Measurements from ENCODE around the gene FAM228A. TPM values are rescaled to one million over a fixed set of nuclear protein-coding genes. Genes with fewer than 3 reads are reported as not detected.

The FAM228A gene
- total RNA-seq, 1 experiment from 2014 or later, result not detected

DNA sequence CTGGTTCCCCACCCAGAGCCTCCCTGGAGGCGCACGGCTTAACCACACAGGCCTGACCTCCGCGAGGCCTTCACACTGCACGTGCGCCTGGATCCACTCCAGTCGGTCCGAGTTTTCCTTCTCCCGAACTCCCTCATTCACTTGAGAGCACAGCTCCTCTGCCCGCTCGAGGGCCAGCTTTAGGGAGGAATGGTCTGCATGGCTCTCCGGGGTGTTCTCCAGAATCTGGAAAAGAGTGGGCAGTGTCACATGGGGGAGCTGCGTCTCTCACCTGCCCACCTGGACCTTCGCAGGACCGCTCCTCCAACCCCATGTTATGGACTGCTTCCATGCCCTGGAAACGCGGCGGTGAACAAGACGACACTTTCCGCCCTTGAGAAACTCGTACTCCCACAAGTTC is 35.9 kb downstream of the FAM228A start:
- H3K4me2 ChIP-seq (ENCODE audit: low read length), result no peak overlapping the region
- H3K9me2 ChIP-seq (replicated peaks; ENCODE audit: low read length), result no peaks in the 10 kb centered on the region
- no peak for ATAC-seq
- H3K36me3 ChIP-seq (ENCODE audit: low read depth, low read length), result no peaks in the 10 kb centered on the region
- no peak overlapping the region for H2AFZ ChIP-seq (ENCODE audit: low read length)
- no peaks in the 10 kb centered on the region for H4K20me1 ChIP-seq (ENCODE audit: low read length)
- intact Hi-C loops (cut with micrococcal nuclease), result no loop called here
- no peaks in the 10 kb centered on the region for H3K79me2 ChIP-seq (ENCODE audit: low read length)
- TF ChIP-seq EZH2 (IDR thresholded peaks at IDR 0.05; ENCODE audit: low read length, unreplicated experiment), result no peak
- TF ChIP-seq EZH2phosphoT487 (IDR thresholded peaks at IDR 0.05; ENCODE audit: borderline replicate concordance, low read length), result no peak
- TF ChIP-seq, protein P1, sequence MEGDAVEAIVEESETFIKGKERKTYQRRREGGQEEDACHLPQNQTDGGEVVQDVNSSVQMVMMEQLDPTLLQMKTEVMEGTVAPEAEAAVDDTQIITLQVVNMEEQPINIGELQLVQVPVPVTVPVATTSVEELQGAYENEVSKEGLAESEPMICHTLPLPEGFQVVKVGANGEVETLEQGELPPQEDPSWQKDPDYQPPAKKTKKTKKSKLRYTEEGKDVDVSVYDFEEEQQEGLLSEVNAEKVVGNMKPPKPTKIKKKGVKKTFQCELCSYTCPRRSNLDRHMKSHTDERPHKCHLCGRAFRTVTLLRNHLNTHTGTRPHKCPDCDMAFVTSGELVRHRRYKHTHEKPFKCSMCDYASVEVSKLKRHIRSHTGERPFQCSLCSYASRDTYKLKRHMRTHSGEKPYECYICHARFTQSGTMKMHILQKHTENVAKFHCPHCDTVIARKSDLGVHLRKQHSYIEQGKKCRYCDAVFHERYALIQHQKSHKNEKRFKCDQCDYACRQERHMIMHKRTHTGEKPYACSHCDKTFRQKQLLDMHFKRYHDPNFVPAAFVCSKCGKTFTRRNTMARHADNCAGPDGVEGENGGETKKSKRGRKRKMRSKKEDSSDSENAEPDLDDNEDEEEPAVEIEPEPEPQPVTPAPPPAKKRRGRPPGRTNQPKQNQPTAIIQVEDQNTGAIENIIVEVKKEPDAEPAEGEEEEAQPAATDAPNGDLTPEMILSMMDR (conservative IDR thresholded peaks at IDR 0.05; ENCODE audit: low read depth, low read length), result no peak
- no peaks in the 10 kb centered on the region for H3F3A ChIP-seq (ENCODE audit: low read length, unreplicated experiment)
- no TSS peak for BruUV-seq (replicated peaks)
- no peak for DNase-seq
- H3K9ac ChIP-seq (ENCODE audit: low read length), result no peak overlapping the region
- ChIA-PET CTCF (no interaction called here), POLR2A (ENCODE audit: unreplicated experiment) (no interaction called here)
- no peaks in the 10 kb centered on the region for H3K9me3 ChIP-seq (ENCODE audit: low read length)
- H3K27ac ChIP-seq (ENCODE audit: low read length), result no peak overlapping the region
- no peak overlapping the region for H3K4me3 ChIP-seq (ENCODE audit: low read length)
- H3K4me1 ChIP-seq (ENCODE audit: insufficient read depth, low read length), result no peaks in the 10 kb centered on the region
- H3K27me3 ChIP-seq (ENCODE audit: low read length), result no peaks in the 10 kb centered on the region

DNA sequence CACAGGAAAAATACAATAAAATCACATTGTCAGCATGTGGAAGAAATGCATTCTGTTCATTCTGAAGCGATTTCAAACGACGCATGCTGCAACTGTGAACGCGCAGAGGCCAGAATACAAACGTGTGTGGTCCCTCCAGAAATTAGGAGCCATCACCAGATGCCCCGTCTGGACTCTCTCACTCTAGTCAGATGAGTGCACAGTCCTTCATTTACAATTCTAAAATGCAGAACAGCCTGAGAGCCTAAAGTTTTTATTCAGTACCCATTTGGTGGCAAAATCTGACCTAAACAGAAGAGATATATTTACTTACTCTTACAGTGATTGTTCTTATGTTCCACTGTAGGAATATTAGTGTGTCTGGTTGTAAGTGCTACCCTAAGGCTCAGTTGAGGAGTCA is 36.6 kb downstream of the FAM228A start:
- Histone ChIP-seq H3K27ac (ENCODE audit: low read length) (no peak overlapping the region), H3K36me3 (ENCODE audit: low read depth, low read length) (no peaks in the 10 kb centered on the region), H3K4me3 (ENCODE audit: low read length) (no peak overlapping the region), H3K4me1 (ENCODE audit: insufficient read depth, low read length) (no peaks in the 10 kb centered on the region), H3K9me2 (replicated peaks; ENCODE audit: low read length) (no peaks in the 10 kb centered on the region), H3K79me2 (ENCODE audit: low read length) (no peaks in the 10 kb centered on the region), H3K9me3 (ENCODE audit: low read length) (no peaks in the 10 kb centered on the region), H4K20me1 (ENCODE audit: low read length) (no peaks in the 10 kb centered on the region), H3F3A (ENCODE audit: low read length, unreplicated experiment) (no peaks in the 10 kb centered on the region), H3K4me2 (ENCODE audit: low read length) (no peak overlapping the region), H3K9ac (ENCODE audit: low read length) (no peak overlapping the region), H2AFZ (ENCODE audit: low read length) (no peak overlapping the region), H3K27me3 (ENCODE audit: low read length) (no peaks in the 10 kb centered on the region)
- ChIA-PET POLR2A (ENCODE audit: unreplicated experiment) (no interaction called here), CTCF (no interaction called here)
- BruUV-seq (replicated peaks), result no TSS peak
- DNase-seq (no peak), ATAC-seq (no peak)
- intact Hi-C loops (cut with micrococcal nuclease), result no loop called here
- TF ChIP-seq, protein P1 (conservative IDR thresholded peaks at IDR 0.05; ENCODE audit: low read depth, low read length), result no peak
- TF ChIP-seq EZH2 (IDR thresholded peaks at IDR 0.05; ENCODE audit: low read length, unreplicated experiment) (no peak), EZH2phosphoT487 (IDR thresholded peaks at IDR 0.05; ENCODE audit: borderline replicate concordance, low read length) (no peak)

- POLR2A ChIA-PET (ENCODE audit: unreplicated experiment), result no interaction called here
- Histone ChIP-seq H3K79me2 (ENCODE audit: low read length) (no peaks in the 10 kb centered on the region), H3K9me2 (replicated peaks; ENCODE audit: low read length) (no peaks in the 10 kb centered on the region), H3K9ac (ENCODE audit: low read length) (no peak overlapping the region), H3K27ac (ENCODE audit: low read length) (no peak overlapping the region), H3K4me3 (ENCODE audit: low read length) (no peak overlapping the region), H3K27me3 (ENCODE audit: low read length) (no peaks in the 10 kb centered on the region), H3K4me2 (ENCODE audit: low read length) (no peak overlapping the region), H2AFZ (ENCODE audit: low read length) (no peak overlapping the region), H4K20me1 (ENCODE audit: low read length) (no peaks in the 10 kb centered on the region), H3F3A (ENCODE audit: low read length, unreplicated experiment) (no peaks in the 10 kb centered on the region), H3K9me3 (ENCODE audit: low read length) (no peaks in the 10 kb centered on the region), H3K36me3 (ENCODE audit: low read depth, low read length) (no peaks in the 10 kb centered on the region), H3K4me1 (ENCODE audit: insufficient read depth, low read length) (no peaks in the 10 kb centered on the region)
- ATAC-seq, result no peak
- CTCF ChIA-PET, result no interaction called here
- intact Hi-C loops (cut with micrococcal nuclease), result no loop called here
- DNase-seq, result no peak
- BruUV-seq (replicated peaks), result no TSS peak
- TF ChIP-seq, protein P1 (conservative IDR thresholded peaks at IDR 0.05; ENCODE audit: low read depth, low read length), result no peak
- TF ChIP-seq EZH2 (IDR thresholded peaks at IDR 0.05; ENCODE audit: low read length, unreplicated experiment) (no peak), EZH2phosphoT487 (IDR thresholded peaks at IDR 0.05; ENCODE audit: borderline replicate concordance, low read length) (no peak)
Measured at GRCh38 chr2:24214880-24215279, 40.0 kb downstream of the FAM228A start.
